ENCODE measurements around the gene CMTM7. TPM values are rescaled to one million over a fixed set of nuclear protein-coding genes. Genes with fewer than 3 reads are reported as not detected.

CMTM7 gene
- total RNA-seq, 6 experiments from 2014 or later, result 10.1 to 17.7 (median 15.7) TPM

DNA sequence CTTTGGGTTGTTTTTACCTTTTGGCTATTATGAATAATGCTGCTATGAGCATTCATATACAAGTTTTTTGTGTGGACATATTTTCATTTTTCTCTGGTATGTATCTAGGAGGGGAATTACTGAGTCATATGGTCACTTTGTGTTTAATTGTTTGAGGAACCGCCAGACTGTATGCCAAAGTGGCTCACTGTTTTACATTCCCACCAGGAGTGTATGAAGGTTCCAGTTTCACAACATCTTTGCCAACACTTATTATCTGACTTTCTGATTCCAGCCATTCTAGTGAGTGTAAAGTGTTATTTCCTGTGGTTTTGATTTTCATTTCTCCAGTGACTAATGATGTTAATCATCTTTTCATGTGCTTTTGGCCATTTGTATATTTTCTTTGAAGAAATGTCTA is 51.8 kb downstream of the CMTM7 start:
- TF ChIP-seq, protein P1, sequence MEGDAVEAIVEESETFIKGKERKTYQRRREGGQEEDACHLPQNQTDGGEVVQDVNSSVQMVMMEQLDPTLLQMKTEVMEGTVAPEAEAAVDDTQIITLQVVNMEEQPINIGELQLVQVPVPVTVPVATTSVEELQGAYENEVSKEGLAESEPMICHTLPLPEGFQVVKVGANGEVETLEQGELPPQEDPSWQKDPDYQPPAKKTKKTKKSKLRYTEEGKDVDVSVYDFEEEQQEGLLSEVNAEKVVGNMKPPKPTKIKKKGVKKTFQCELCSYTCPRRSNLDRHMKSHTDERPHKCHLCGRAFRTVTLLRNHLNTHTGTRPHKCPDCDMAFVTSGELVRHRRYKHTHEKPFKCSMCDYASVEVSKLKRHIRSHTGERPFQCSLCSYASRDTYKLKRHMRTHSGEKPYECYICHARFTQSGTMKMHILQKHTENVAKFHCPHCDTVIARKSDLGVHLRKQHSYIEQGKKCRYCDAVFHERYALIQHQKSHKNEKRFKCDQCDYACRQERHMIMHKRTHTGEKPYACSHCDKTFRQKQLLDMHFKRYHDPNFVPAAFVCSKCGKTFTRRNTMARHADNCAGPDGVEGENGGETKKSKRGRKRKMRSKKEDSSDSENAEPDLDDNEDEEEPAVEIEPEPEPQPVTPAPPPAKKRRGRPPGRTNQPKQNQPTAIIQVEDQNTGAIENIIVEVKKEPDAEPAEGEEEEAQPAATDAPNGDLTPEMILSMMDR (IDR thresholded peaks at IDR 0.05), result no peak
- peak overlapping the region; percentile 71 for H3K27ac Mint-ChIP-seq
- no peaks in the 10 kb centered on the region; the same call in 1 of the 2 replicates for H3K27me3 Mint-ChIP-seq (ENCODE audit: insufficient read depth)
- peaks cover 54% of the 10 kb centered on the region for H3K4me1 Mint-ChIP-seq (ENCODE audit: low read depth)
- peak; percentile 53 for DNase-seq
- no peaks in the 10 kb centered on the region for H3K9me3 Mint-ChIP-seq
- H3K36me3 Mint-ChIP-seq (ENCODE audit: low read depth), result peaks cover 14% of the 10 kb centered on the region; the same call in 1 of the 2 replicates
- peak overlapping the region; percentile 21; the same call in 1 of the 2 replicates for H3K4me3 Mint-ChIP-seq

DNA sequence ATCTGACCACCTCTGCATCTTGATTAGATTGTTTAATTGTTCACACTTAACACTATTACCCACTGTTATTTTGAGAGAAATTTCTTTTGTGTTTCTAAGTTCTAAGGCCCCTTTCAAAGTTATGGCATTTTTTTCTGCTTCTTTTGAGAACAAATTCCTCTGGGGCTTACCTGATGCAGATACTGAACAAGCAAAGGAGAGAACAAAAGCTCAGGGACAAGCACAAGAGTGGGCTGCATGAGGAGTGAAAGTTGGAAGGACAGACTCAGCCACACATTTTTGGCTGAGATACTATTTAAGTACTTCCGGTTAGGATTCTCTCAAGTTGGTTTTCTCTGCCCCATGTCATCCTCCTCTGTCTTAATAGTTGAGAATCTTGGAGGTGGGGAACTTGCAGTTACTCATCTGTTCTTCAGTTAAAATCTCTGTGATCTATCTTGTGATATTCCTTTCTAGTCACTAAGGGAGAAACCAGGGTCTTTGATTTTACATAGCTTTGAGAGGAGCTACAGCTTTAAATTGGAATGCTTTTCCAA is 56.3 kb downstream of the CMTM7 start:
- Mint-ChIP-seq H3K27me3 (ENCODE audit: insufficient read depth) (no peaks in the 10 kb centered on the region; the same call in 1 of the 2 replicates), H3K27ac (peak overlapping the region; percentile 15; the same call in 1 of the 2 replicates), H3K4me3 (no peak overlapping the region), H3K36me3 (ENCODE audit: low read depth) (peaks cover 22% of the 10 kb centered on the region; the same call in 1 of the 2 replicates), H3K9me3 (no peaks in the 10 kb centered on the region), H3K4me1 (ENCODE audit: low read depth) (peaks cover 27% of the 10 kb centered on the region)
- TF ChIP-seq, protein P1 (IDR thresholded peaks at IDR 0.05), result no peak
- no peak for DNase-seq

DNA sequence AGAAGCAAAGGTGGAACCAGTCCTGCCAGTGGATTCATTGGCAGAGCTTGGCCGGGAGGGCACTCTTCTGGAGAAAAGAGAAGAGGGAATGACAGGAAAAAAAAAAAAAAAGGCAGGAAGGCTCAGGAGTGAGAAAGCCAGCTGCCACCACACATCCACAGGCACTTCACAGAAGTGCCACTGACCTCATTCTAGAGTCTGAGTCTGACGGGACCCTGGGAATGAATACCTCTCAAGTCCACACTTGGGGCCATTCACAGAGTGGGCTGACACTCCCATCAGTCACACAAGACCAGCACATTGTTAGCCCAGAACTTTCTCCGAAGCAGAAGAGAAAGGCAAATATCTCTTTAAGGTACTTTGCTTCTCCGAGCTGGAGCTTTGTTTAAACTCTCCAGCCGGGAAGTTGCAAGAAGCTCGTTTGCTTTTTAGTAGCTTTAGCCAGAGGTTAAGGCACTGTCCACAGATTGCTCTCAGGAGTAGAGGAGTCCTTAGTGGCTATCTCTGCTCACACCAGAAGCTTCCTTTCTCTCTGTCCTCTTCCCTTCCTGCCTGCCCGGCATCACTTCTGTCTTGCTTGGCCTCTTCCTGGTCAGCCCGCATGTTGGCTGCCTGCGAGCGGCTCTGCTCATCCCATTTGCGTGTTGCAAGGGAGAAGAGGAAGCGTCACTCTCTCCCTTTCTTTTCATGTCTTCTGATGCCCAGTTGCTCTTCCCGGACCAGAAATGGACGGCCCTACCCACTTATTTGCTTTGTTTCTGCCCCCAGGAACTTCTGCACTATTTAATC is 57.2 kb downstream of the CMTM7 start:
- no peaks in the 10 kb centered on the region for H3K9me3 Mint-ChIP-seq
- no peak for DNase-seq
- TF ChIP-seq, protein P1 (IDR thresholded peaks at IDR 0.05), result no peak
- H3K36me3 Mint-ChIP-seq (ENCODE audit: low read depth), result peaks cover 26% of the 10 kb centered on the region
- H3K27me3 Mint-ChIP-seq (ENCODE audit: insufficient read depth), result no peaks in the 10 kb centered on the region; the same call in 1 of the 2 replicates
- peaks cover 27% of the 10 kb centered on the region for H3K4me1 Mint-ChIP-seq (ENCODE audit: low read depth)
- H3K27ac Mint-ChIP-seq, result 0 out of 2 replicates have a peak overlapping the region, but pooled peaks have one; percentile 15
- no peak overlapping the region for H3K4me3 Mint-ChIP-seq

DNA sequence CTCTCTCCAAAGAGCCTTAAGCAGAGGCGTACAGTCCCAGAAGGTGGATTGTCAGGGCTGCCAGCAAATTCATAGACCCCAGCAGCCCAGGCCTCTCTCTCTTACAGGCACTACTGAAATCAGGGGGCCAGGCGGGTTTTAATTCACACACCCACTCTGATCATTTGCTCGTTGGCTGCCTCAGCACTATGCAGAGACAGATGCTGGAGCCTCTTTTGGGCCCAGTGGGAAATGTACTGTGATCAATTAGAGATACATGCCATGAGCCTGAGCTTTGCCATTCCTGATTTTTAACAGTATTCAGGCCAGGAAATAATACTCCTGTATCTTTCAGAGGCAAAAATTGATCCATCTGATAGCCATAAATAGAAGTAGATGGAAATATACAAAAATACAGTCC is 58.0 kb downstream of the CMTM7 start:
- DNase-seq, result no peak
- Mint-ChIP-seq H3K27ac (no peak overlapping the region), H3K4me3 (no peak overlapping the region), H3K36me3 (ENCODE audit: low read depth) (peaks cover 26% of the 10 kb centered on the region), H3K27me3 (ENCODE audit: insufficient read depth) (no peaks in the 10 kb centered on the region; the same call in 1 of the 2 replicates), H3K4me1 (ENCODE audit: low read depth) (peaks cover 22% of the 10 kb centered on the region), H3K9me3 (no peaks in the 10 kb centered on the region)
- TF ChIP-seq, protein P1 (IDR thresholded peaks at IDR 0.05), result no peak

DNA sequence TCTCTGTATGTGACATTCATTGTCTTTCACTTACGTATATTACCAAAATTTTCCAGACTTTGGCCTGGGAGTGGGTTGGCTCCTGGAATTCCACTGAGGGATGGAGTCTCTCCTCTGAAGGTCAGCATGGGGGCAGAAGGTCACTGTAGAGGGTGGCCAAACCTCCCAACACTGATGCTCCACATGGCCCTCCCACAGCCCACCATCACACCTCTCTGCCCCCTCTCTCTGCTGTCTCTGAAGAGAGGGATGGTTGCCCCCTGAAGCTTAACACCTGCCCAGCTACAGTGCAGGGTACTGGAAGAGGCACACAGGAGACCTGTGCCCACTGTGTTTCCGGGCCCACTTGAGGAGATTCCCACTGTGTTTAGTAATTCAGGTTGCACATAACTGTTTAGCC is 58.8 kb downstream of the CMTM7 start:
- Mint-ChIP-seq H3K4me3 (no peak overlapping the region), H3K9me3 (no peaks in the 10 kb centered on the region), H3K27ac (no peak overlapping the region), H3K36me3 (ENCODE audit: low read depth) (peaks cover 26% of the 10 kb centered on the region), H3K27me3 (ENCODE audit: insufficient read depth) (no peaks in the 10 kb centered on the region; the same call in 1 of the 2 replicates), H3K4me1 (ENCODE audit: low read depth) (peaks cover 22% of the 10 kb centered on the region)
- TF ChIP-seq, protein P1 (IDR thresholded peaks at IDR 0.05), result no peak
- no peak for DNase-seq

Data from HFFc6 (cell line).